Activated CD4-positive, alpha-beta T cell treated with anti-CD3 and anti-CD28 coated beads, Interleukin-2, amount 50 U/mL, for 48 hours (primary cell): Measurements from ENCODE around the gene KAZN.

Source experiments
- DNase-seq, 2 experiments: peaks; one replicate each; pipeline ENCODE4 v3.0.0-alpha.2; 2020

Gene KAZN

GRCh38 chr1:14840374-14840773 lies 241.9 kb downstream of the KAZN start:
- no peak for DNase-seq

GRCh38 chr1:14841456-14841855 lies 243.0 kb downstream of the KAZN start:
- DNase-seq, result no peak

- no peak for DNase-seq
Observed at GRCh38 chr1:14841951-14842350, 243.5 kb downstream of the KAZN start.

GRCh38 chr1:14842361-14842760 lies 243.9 kb downstream of the KAZN start:
- no peak for DNase-seq

- DNase-seq, result no peak
Observed at GRCh38 chr1:14842891-14843290, 244.4 kb downstream of the KAZN start.

- no peak for DNase-seq
Observed at GRCh38 chr1:14843525-14843924, 245.0 kb downstream of the KAZN start.

GRCh38 chr1:14844356-14844755 lies 245.9 kb downstream of the KAZN start:
- DNase-seq, result no peak

- no peak for DNase-seq
Observed at GRCh38 chr1:14844923-14845617, 246.6 kb downstream of the KAZN start.

GRCh38 chr1:14845851-14846250 lies 247.4 kb downstream of the KAZN start:
- no peak for DNase-seq

- DNase-seq, result no peak
Observed at GRCh38 chr1:14846688-14847087, 248.2 kb downstream of the KAZN start.

- DNase-seq, result no peak
Observed at GRCh38 chr1:14848203-14848602, 249.7 kb downstream of the KAZN start.

- no peak for DNase-seq
Observed at GRCh38 chr1:14848625-14849024, 250.1 kb downstream of the KAZN start.

GRCh38 chr1:14849038-14849437 lies 250.6 kb downstream of the KAZN start:
- DNase-seq, result no peak

- no peak for DNase-seq
Observed at GRCh38 chr1:14850563-14850962, 252.1 kb downstream of the KAZN start.

GRCh38 chr1:14851760-14852159 lies 253.3 kb downstream of the KAZN start:
- no peak for DNase-seq

- DNase-seq, result no peak
Observed at GRCh38 chr1:14852291-14852690, 253.8 kb downstream of the KAZN start.

GRCh38 chr1:14853518-14853917 lies 255.0 kb downstream of the KAZN start:
- DNase-seq, result no peak

- DNase-seq, result no peak
Observed at GRCh38 chr1:14855268-14855667, 256.8 kb downstream of the KAZN start.

GRCh38 chr1:14855801-14856200 lies 257.3 kb downstream of the KAZN start:
- no peak for DNase-seq

- no peak for DNase-seq
Observed at GRCh38 chr1:14857436-14858195, 259.1 kb downstream of the KAZN start.

- DNase-seq, result no peak
Observed at GRCh38 chr1:14862114-14862771, 263.8 kb downstream of the KAZN start.

GRCh38 chr1:14865106-14865505 lies 266.6 kb downstream of the KAZN start:
- DNase-seq, result no peak

GRCh38 chr1:14866911-14867612 lies 268.6 kb downstream of the KAZN start:
- no peak for DNase-seq
